ENCODE data around the gene MYCN. TPM values are rescaled to one million over a fixed set of nuclear protein-coding genes. Genes with fewer than 3 reads are reported as not detected.

MYCN gene
- polyA plus RNA-seq, 1 of the 3 experiments (the other 2 are of a cell fraction), result 0.03 TPM

GRCh38 chr2:15970701-15971100 is 30.4 kb downstream of the MYCN start (continued):
- TF ChIP-seq USF1 (IDR thresholded peaks at IDR 0.05; ENCODE audit: borderline replicate concordance, low read depth), result no peak
- TF ChIP-seq USF2 (IDR thresholded peaks at IDR 0.05; ENCODE audit: borderline replicate concordance, low read depth, low read length), result no peak
- TF ChIP-seq ZBTB33 (IDR thresholded peaks at IDR 0.05; ENCODE audit: borderline replicate concordance, low read depth), result no peak
- TF ChIP-seq EP300 (IDR thresholded peaks at IDR 0.05; ENCODE audit: borderline replicate concordance in 1 of 2, low read depth in 1 of 2, low read length in 1 of 2), result no peak
- TF ChIP-seq NFIC (IDR thresholded peaks at IDR 0.05; ENCODE audit: borderline replicate concordance), result no peak

- no peaks in the 10 kb centered on the region for H3K36me3 ChIP-seq (replicated peaks in 1 of 2; ENCODE audit: control insufficient read depth in 1 of 2, insufficient read depth in 2 of 2, low read length in 1 of 2)
- POLR2A ChIA-PET, result no interaction called here
- CTCF ChIA-PET, result interaction anchor here (0.7 to 1.1 kb wide), 5 partner anchors 11 to 646 kb away, joined by 3 to 5 read pairs (median 3); no protein-coding TSS in a partner anchor
- H2AFZ ChIP-seq (ENCODE audit: low read depth), result no peak overlapping the region
- no peak overlapping the region for H3K4me3 ChIP-seq (ENCODE audit: low read depth in 2 of 2, low read length in 1 of 2)
- no peaks in the 10 kb centered on the region for H3K4me1 ChIP-seq (ENCODE audit: control insufficient read depth in 1 of 2, insufficient read depth in 2 of 2, low read depth in 1 of 2, low read length in 1 of 2)
- no peak overlapping the region for H3K4me2 ChIP-seq
- no peaks in the 10 kb centered on the region for H3K27me3 ChIP-seq (ENCODE audit: insufficient read depth)
- no peak for DNase-seq
- no peaks in the 10 kb centered on the region for H3K79me2 ChIP-seq (ENCODE audit: insufficient read depth)
- H3F3A ChIP-seq (replicated peaks; ENCODE audit: insufficient read depth), result no peaks in the 10 kb centered on the region
- H3K9ac ChIP-seq, result no peak overlapping the region
- 20% methylated on average over 7 of the region's 7 CpGs for WGBS (ENCODE audit: low lambda C conversion rate)
- peaks cover 5% of the 10 kb centered on the region for H3K9me3 ChIP-seq
- no peaks in the 10 kb centered on the region for H3K9me2 ChIP-seq
- no peak overlapping the region for H3K27ac ChIP-seq (ENCODE audit: low read depth in 2 of 2, low read length in 1 of 2)
- no peaks in the 10 kb centered on the region for H4K20me1 ChIP-seq (ENCODE audit: insufficient read depth)
- TF ChIP-seq MAX (IDR thresholded peaks at IDR 0.05; ENCODE audit: low read depth), result no peak
- TF ChIP-seq RCOR1 (IDR thresholded peaks at IDR 0.05; ENCODE audit: low read length), result no peak
- TF ChIP-seq GABPA (IDR thresholded peaks at IDR 0.05; ENCODE audit: low read depth), result no peak
- TF ChIP-seq MXI1 (IDR thresholded peaks at IDR 0.05; ENCODE audit: low read depth, low read length), result no peak
- no peak for TF ChIP-seq USF1 (IDR thresholded peaks at IDR 0.05; ENCODE audit: borderline replicate concordance, low read depth)
- TF ChIP-seq RAD21 (IDR thresholded peaks at IDR 0.05; ENCODE audit: low read length), result no peak
- TF ChIP-seq TAF1 (IDR thresholded peaks at IDR 0.05; ENCODE audit: borderline replicate concordance, low read depth, low read length), result no peak
- no peak for TF ChIP-seq USF2 (IDR thresholded peaks at IDR 0.05; ENCODE audit: borderline replicate concordance, low read depth, low read length)
- no peak for TF ChIP-seq TCF12 (IDR thresholded peaks at IDR 0.05)
- TF ChIP-seq NRF1 (IDR thresholded peaks at IDR 0.05; ENCODE audit: low read depth, low read length), result no peak
- TF ChIP-seq EZH2phosphoT487 (IDR thresholded peaks at IDR 0.05; ENCODE audit: borderline replicate concordance, low read depth), result no peak
- TF ChIP-seq REST (IDR thresholded peaks at IDR 0.05; ENCODE audit: low read depth, low read length), result no peak
- no peak for TF ChIP-seq RFX5 (IDR thresholded peaks at IDR 0.05; ENCODE audit: low read length)
- TF ChIP-seq POLR2AphosphoS5 (IDR thresholded peaks at IDR 0.05; ENCODE audit: low read depth, low read length), result no peak
- TF ChIP-seq EP300 (IDR thresholded peaks at IDR 0.05; ENCODE audit: borderline replicate concordance in 1 of 2, low read depth in 1 of 2, low read length in 1 of 2), result no peak
- no peak for TF ChIP-seq SMC3 (IDR thresholded peaks at IDR 0.05; ENCODE audit: low read depth, low read length)
- no peak for TF ChIP-seq TEAD4 (IDR thresholded peaks at IDR 0.05; ENCODE audit: borderline replicate concordance, insufficient read depth)
- no peak for TF ChIP-seq IRF3 (IDR thresholded peaks at IDR 0.05; ENCODE audit: low read depth, low read length)
Observed at GRCh38 chr2:15971351-15971750, 31.0 kb downstream of the MYCN start.
